GM19455 (cell line): Measurements from ENCODE around the gene ZFTA.
"Not testable (repeated sequence)": the region's sequence is repeated elsewhere in the genome, so short reads cannot be mapped to it uniquely, and the experiment has no call there.

Source experiments
- ATAC-seq: cut with Tn5 transposase; IDR thresholded peaks from one replicate; pipeline ENCODE4 v1.9.1; 2021; ENCODE audit not compliant: unreplicated experiment

ZFTA gene

DNA sequence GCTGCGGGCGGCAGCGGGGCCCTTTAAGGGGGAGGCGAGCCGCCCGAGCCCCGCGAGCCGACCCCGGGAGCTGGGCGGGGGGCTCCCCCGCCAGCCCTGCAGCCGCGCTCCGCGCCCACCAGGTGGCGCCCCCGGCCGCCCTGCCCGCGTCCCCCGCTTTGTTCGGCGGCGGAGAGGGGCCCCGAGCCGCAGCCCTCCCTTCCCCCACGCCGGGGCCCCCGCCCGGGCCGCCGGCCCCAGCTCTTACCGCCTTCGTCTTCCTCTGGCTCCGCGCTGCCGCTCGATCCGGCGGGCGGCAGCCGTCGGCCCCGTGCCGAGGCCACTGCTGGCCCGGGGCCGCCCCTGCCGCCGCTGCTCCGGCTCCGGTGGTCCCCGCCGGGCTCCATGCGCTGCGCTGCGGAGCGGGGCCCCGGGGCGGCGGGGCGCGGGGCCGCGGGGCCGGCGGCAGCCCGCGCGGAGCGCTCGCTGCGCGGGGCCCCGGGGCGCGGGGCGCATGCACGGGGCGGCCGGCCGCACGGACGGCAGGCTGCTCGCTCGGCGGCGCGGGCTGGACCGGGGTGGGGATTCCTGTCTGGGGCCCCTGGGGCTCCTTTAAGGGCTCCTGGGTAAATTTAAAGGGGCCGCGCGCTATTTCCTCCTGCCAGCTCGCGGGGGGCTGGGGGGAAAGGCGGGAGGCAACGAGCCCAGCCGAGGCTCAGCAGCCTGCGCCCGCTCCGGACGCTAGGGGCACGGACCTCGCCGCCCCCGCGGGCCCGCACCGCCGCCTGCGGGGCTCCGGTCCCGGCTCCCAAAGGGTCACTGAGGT is at the start of gene ZFTA:
TSS of gene ZFTA (minus strand) at position 539 of the 805 bp plus-strand sequence. CDS start at position 386, 153 bp downstream.
- ATAC-seq = peak; percentile 51

DNA sequence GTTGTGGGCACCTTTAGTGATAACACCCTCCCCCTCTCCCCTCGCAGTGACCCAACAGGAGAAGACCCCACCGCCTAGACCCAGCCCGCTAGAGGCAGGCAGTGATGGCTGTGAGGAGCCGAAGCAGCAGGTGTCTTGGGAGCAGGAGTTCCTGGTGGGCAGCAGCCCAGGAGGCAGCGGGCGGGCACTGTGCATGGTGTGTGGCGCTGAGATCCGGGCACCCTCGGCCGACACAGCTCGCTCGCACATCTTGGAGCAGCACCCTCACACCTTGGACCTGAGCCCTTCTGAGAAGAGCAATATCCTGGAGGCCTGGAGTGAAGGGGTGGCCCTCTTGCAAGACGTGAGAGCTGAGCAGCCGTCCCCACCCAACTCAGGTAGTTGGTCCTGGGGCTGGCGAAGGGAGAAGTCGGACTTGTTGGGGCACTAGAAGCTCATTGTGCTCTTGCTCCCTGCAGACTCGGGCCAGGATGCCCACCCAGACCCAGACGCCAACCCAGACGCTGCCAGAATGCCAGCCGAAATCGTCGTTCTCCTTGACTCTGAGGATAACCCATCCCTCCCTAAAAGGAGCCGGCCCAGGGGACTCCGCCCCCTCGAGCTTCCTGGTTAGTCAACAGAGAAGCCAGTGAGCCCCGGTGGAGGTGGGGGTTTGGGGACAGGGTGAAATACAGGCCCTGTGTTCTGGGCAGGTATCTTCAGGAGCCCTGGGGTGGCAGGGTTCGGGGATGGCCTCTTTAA is 49.4 kb upstream of the ZFTA start:
- no peak for ATAC-seq

- no peak for ATAC-seq
Measured at GRCh38 chr11:63816732-63817131, 48.2 kb upstream of the ZFTA start.

DNA sequence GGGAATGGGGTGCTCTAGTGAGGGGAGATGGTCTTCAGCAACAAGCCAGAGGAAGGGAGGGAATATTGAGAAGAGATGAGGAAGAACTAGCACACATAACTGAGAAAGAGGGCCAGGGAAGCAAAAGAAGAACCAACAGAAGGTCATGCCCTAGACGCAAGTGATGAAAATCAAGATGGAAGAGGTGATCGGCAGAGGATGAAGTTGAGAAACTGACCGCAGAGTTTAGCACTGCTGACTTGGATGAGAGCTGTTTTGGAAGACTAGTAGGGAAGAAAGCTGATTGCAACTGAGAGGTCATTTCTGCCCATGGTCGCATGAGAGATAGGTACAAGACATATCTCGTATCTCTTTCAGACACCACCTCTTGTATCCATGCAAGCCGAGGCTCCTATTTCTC is 47.6 kb upstream of the ZFTA start:
- no peak for ATAC-seq

DNA sequence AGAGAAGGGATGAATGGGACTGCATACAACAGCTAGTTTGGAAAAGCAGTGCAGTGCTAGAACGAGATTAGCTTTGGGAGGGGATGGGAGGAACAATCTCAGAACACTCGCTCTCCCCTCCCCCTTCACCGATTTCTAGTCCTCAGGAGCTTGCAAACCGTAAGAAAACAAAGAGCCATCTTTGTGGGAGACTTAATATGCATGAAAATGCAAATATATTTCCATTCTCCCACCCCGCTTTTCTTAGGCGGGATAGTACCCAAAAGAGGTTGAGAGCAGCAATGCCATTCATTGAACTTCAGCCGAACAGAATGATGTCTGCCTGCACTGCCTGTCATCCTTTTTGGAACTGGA is 45.8 kb upstream of the ZFTA start:
- ATAC-seq = no peak

DNA sequence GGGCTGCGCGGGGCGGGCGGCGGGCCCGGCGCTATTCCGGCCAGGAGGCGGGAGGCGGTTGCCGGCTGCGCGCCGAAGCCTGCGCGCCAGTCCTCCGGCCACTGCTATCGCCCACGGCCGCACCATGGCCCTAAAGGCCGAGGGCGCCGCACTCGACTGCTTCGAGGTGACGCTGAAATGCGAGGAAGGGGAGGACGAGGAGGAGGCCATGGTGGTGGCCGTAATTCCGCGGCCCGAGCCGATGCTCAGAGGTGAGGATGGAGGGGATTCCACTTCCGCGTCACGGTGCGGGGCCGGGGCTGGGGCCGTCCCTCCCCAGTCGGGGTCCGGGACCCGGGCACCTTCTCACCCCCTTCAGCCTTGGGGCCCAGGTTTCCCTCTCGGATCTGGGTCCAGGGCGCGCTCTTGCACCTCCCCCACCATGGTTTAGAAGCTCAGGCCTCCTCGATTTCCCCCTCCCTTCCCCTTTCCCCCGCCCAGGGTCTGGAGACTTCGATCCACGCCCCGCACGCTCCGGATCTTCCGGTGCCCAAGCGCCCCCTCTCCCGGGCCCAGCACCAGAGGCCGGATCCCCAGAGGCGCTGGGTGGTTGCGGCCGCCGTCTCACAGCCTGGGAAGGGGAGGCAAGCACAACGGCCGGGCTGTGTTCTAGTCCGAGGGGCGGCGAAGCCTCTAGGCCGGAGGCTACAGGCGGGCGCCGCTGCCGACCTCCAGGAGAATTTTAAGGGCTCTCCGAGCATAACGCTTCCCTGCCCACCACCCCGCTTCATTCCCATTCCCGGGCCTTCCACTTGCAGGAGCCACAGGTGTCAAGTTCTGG is 45.2 kb upstream of the ZFTA start:
- ATAC-seq = peak; percentile 47

DNA sequence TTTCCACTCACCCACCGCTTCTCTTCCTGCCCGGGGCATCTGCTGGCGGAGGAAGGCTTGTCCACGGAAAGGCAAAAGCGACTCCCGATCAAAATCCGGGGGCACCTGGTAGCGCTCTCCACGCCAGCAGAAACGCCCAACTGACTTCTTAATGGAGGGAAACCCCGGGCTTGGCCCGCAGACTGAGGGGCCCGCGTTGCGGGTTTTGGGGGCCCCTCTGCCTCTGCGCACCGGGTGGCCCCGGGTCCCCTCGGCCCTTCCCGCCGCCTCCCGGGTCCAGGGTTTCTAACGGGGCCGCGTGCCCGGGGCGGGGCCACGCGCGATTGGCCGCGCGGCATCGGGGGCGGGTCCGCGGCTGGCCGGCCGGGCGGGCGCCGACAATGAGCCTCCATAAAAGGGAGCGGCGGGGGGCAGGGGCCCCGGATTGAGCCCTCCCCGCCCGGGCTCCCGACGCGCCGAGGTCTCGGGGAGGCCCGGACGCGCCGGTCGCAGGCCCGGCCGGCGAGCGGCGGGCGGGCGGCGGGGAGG is 44.5 kb upstream of the ZFTA start, which contains the start of gene SPINDOC:
TSS of gene SPINDOC (plus strand) at position 422 of the 528 bp plus-strand sequence. CDS start 231 bp downstream, outside the sequence.
- peak; percentile 81 for ATAC-seq

- ATAC-seq = no peak
Measured at GRCh38 chr11:63811522-63811921, 42.9 kb upstream of the ZFTA start.

DNA sequence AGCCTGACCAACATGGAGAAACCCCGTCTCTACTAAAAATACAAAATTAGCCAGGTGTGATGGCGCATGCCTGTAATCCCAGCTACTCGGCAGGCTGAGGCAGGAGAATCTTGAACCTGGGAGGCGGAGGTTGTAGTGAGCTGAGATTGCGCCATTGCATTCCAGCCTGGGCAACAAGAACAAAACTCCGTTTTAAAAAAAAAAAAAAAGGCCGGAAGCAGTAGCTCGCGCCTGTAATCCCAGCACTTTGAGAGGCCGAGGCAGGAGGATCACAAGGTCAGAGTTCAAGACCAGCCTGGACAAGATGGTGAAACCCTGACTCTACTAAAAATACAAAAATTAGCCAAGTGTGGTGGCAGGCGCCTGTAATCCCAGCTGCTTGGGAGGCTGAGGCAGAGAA is 41.8 kb upstream of the ZFTA start:
- not testable (repeated sequence) for ATAC-seq

DNA sequence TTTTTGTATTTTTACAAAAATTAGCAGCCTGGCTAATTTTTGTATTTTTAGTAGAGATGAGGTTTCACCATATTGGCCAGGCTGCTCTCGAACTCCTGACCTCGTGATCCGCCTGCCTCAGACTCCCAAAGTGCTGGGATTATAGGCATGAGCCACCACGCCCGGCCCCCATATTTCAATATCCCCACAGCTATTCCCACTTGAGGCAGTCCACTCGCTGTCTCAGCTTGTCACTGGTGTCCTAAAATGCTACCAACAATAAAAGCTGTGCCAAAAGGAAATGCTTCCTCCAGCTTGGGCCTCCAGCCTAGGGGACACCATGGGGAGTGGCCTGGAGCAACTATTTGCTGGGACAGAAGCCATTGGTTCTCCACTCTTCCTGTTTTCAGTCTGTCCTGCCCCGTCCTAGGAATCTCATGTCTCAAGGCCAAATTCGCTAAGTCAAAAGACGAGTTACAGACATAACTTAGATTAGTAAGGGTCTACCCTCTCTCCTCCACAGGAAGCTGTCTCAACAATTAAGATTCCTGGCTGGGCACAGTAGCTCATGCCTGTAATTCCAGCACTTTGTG is 37.4 kb upstream of the ZFTA start:
- no peak for ATAC-seq

DNA sequence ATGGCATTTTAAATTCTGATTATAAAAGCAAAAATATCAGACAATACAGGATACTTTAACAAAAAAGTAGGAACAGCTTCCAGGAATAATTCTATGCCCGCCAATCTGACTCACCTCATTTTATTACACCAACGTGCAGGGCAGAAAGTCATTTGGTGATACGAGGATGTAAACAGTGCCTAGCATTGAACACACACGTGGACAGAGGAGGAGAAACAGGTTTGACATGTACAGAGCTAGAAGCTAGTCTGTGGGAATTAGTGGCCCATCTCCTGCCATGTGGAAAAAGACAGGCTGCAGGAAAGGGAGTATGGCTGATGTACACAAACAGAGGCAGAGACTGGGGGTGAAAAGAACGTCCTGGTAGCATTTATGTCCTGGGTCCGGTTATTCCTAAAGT is 35.7 kb upstream of the ZFTA start:
- ATAC-seq = no peak

DNA sequence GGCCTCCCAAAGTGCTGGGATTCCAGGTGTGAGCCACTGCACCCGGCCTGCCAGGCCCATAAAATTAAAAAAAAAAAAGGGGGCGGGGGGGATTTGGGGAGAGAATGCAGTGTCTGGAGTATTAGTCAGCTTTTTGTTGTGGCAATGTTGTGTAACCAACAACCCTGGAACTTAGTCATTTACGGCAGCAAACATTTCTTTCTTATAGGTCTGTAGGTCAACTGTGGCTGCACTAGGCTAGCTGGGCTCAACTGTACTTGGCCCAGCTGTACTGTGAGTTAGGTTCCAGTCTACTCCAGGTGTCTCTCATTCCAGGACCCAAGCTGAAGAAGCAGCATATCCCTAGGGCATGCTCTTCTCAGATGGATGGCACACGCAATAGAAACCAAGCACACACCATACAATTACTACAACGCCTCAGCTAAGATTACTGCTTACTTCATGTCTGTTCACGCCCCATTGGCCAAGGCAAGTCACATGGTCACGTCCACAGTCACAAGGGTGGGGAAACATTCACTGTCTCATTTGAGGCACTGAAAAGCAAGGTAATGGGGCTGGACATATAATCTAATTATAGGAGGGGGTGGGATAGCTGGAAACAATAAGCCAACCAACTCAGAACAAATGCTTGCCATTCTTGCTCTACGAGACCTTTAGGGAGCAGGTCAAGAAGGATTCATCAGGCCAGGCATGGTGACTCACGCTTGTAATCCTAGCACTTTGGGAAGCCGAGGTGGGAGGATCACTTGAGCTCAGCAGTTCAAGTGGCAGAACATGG is 34.3 kb upstream of the ZFTA start:
- ATAC-seq = no peak

GRCh38 chr11:63800921-63801320 is 32.3 kb upstream of the ZFTA start:
- ATAC-seq = no peak

GRCh38 chr11:63795066-63795465 is 26.5 kb upstream of the ZFTA start:
- no peak for ATAC-seq

DNA sequence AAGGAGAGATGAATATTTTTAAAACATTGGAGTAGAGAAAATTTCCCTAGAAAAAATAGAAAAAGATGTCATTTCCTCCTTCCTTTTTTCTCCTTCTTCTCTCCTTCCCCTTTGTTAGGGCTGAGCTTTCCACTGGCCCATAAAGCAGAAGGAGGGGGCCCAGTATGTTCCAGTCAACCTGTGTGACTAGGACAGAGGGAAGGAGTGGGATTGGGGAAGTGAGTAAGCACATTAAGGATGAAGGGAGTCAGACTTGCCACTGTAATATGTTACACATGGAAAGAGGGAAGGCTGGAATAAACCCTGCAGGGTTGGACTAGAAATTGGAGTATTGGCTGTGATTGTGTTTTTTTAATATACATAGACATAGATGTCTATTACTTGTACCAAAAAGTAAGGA is 24.6 kb upstream of the ZFTA start:
- ATAC-seq = no peak

GRCh38 chr11:63791495-63792167 is 23.1 kb upstream of the ZFTA start:
- ATAC-seq = no peak

DNA sequence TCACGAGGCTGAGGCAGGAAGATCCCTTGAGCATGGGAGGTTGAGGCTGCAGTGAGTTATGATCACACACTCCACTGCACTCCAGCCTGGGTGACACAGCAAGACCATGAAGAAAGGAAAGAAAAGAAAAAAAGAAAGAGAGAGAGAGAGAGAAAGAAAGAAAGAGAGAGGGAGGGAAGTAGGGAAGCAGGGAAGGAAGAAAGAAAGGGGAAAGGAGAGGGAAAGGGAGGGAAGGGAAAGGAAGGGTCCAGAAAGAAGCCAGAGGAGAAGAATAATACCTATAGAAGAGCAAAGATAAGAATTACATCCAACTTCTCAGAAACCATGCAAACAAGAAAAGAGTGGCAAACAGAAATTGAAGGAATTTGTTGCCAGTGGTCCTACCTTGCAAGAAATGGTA is 17.2 kb upstream of the ZFTA start:
- no peak for ATAC-seq

DNA sequence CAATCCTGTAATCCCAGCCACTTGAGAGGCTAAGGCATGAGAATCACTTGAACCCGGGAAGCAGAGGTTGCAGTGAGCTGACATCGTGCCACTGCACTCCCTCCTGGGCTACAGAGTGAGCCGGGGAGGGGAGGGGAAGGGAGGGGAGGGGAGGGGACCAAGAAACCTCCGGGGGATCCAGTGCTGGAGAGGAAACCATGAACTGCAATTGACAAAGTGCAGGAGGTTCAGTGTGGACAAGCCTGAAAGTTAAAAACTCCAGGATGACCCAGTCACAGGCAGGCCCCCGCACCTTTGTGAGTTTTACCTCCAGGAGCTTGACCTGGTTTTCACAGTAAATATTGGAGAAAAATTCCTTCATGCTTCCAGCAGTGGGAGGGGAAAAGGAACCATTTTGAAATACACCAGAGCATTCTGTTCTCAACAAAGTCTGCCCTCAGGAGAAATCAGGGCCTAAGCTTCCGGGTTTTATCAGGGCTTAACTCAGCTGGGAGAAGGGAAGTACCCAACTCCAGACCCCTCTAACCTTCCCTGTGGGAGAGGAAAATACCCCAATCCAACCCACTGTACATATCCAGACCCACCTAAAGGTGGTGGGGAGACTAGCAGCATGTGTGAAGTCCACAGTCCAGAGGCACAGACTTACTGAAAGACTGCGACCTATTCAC is 15.5 kb upstream of the ZFTA start:
- no peak for ATAC-seq

DNA sequence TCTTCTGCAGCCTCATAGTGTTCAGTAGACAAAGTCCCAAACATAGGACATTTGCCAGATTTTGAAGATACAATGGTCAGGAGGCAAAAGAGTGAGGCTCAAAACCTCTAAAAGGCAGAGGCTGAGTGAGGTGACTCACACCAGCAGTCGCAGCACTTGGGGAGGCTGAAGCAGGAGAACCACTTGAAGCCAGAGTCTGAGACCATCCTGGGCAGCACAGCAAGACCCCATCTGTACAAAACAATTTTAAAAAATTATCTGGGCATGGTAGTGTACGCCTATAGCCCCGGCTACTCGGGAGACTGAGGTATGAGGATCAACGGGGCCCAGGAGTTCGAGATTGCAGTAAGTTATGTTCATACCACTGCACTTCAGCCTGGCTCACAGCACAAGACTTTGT is 14.2 kb upstream of the ZFTA start:
- ATAC-seq = no peak
